ENCODE results near the gene MEX3D. TPM values are rescaled to one million over a fixed set of nuclear protein-coding genes. Genes with fewer than 3 reads are reported as not detected.
A peak's percentile ranks its signal among the peaks of the same experiment; 100 is the strongest.

The MEX3D gene
- total and polyA plus RNA-seq, 2 donors (not counting 1 experiment from before 2014, with no cell fraction given): 0.73 to 3.0 TPM

GRCh38 chr19:1524972-1525325 is 43.2 kb downstream of the MEX3D start:
- Histone ChIP-seq H3K4me2 (replicated peaks; ENCODE audit: low read depth, low read length, poor library complexity, severe bottlenecking) (no peak overlapping the region), H3K9ac (ENCODE audit: low read length) (no peak overlapping the region), H4K20me1 (ENCODE audit: control insufficient read depth, insufficient read depth, low read length, poor library complexity, severe bottlenecking) (no peaks in the 10 kb centered on the region), H3K4me1 (ENCODE audit: control insufficient read depth in 2 of 2, insufficient read depth in 2 of 2, low read length in 2 of 2) (peaks cover 3 to 8% of the 10 kb centered on the region in 2 donors), H3K27ac (ENCODE audit: low read length in 2 of 2) (no peak overlapping the region), H3K79me2 (ENCODE audit: control insufficient read depth, insufficient read depth, low read length) (no peaks in the 10 kb centered on the region), H2AFZ (ENCODE audit: insufficient read depth, low read depth, low read length, poor library complexity, severe bottlenecking) (no peak overlapping the region), H3K9me3 (ENCODE audit: control extremely low read depth in 1 of 3, control insufficient read depth in 2 of 3, insufficient read depth in 1 of 3, low read length in 2 of 3) (peaks cover 0 to 7% (median 0%) of the 10 kb centered on the region in 3 donors), H3K4me3 (ENCODE audit: control extremely low read depth in 1 of 5, extremely low read depth in 1 of 5, insufficient read depth in 1 of 5, low read depth in 2 of 5, low read length in 4 of 5) (no peak overlapping the region), H3K27me3 (replicated peaks in 1 of 4; ENCODE audit: control extremely low read depth in 1 of 4, control insufficient read depth in 3 of 4, insufficient read depth in 4 of 4, low read length in 3 of 4) (peaks cover 0 to 36% (median 16%) of the 10 kb centered on the region in 4 experiments), H3K36me3 (replicated peaks in 1 of 2; ENCODE audit: control extremely low read depth in 1 of 2, control insufficient read depth in 1 of 2, extremely low read depth in 1 of 2, insufficient read depth in 2 of 2, low read length in 1 of 2) (no peaks in the 10 kb centered on the region)
- 80% methylated on average over 16 of the region's 17 CpGs for WGBS (ENCODE audit: insufficient coverage)
- H3K27ac Mint-ChIP-seq: peak overlapping the region; percentile 42
- CTCF ChIA-PET: no interaction called here
- POLR2A ChIA-PET: no interaction called here
- TF ChIP-seq CTCF (IDR thresholded peaks at IDR 0.05): no peak
- TF ChIP-seq EZH2 (IDR thresholded peaks at IDR 0.05; ENCODE audit: borderline replicate concordance, insufficient read depth, low read depth, low read length, poor library complexity, severe bottlenecking): no peak
- DNase-seq (no peak), ATAC-seq (ENCODE audit: low read depth) (no peak)
- peaks cover 7% of the 10 kb centered on the region for H3K4me1 Mint-ChIP-seq
- H3K27me3 Mint-ChIP-seq: peaks cover 36% of the 10 kb centered on the region
- intact Hi-C loops (cut with micrococcal nuclease): no loop called here
- H3K9me3 Mint-ChIP-seq (ENCODE audit: insufficient read depth): no peaks in the 10 kb centered on the region
- H3K4me3 Mint-ChIP-seq: no peak overlapping the region

GRCh38 chr19:1524287-1524971 is 43.7 kb downstream of the MEX3D start:
- Mint-ChIP-seq H3K27me3 (peaks cover 35% of the 10 kb centered on the region), H3K4me3 (peak overlapping the region; percentile 67), H3K9me3 (ENCODE audit: insufficient read depth) (no peaks in the 10 kb centered on the region), H3K27ac (peak overlapping the region; percentile 42), H3K4me1 (peaks cover 7% of the 10 kb centered on the region)
- Histone ChIP-seq H3K4me1 (ENCODE audit: control insufficient read depth in 2 of 2, insufficient read depth in 2 of 2, low read length in 2 of 2) (peaks cover 3 to 8% of the 10 kb centered on the region in 2 donors), H3K27ac (ENCODE audit: low read length in 2 of 2) (no peak overlapping the region), H3K4me2 (replicated peaks; ENCODE audit: low read depth, low read length, poor library complexity, severe bottlenecking) (peak overlapping the region; percentile 32), H3K4me3 (ENCODE audit: control extremely low read depth in 1 of 5, extremely low read depth in 1 of 5, insufficient read depth in 1 of 5, low read depth in 2 of 5, low read length in 4 of 5) (no peak overlapping the region), H3K36me3 (replicated peaks in 1 of 2; ENCODE audit: control extremely low read depth in 1 of 2, control insufficient read depth in 1 of 2, extremely low read depth in 1 of 2, insufficient read depth in 2 of 2, low read length in 1 of 2) (no peaks in the 10 kb centered on the region), H3K9ac (ENCODE audit: low read length) (no peak overlapping the region), H2AFZ (ENCODE audit: insufficient read depth, low read depth, low read length, poor library complexity, severe bottlenecking) (no peak overlapping the region), H3K9me3 (ENCODE audit: control extremely low read depth in 1 of 3, control insufficient read depth in 2 of 3, insufficient read depth in 1 of 3, low read length in 2 of 3) (peaks cover 0 to 7% (median 0%) of the 10 kb centered on the region in 3 donors), H4K20me1 (ENCODE audit: control insufficient read depth, insufficient read depth, low read length, poor library complexity, severe bottlenecking) (no peaks in the 10 kb centered on the region), H3K79me2 (ENCODE audit: control insufficient read depth, insufficient read depth, low read length) (no peaks in the 10 kb centered on the region), H3K27me3 (replicated peaks in 1 of 4; ENCODE audit: control extremely low read depth in 1 of 4, control insufficient read depth in 3 of 4, insufficient read depth in 4 of 4, low read length in 3 of 4) (peaks cover 0 to 36% (median 16%) of the 10 kb centered on the region in 4 experiments)
- POLR2A ChIA-PET: no interaction called here
- WGBS (ENCODE audit: insufficient coverage): 24% methylated on average over 49 of the region's 49 CpGs
- DNase-seq (no peak), ATAC-seq (ENCODE audit: low read depth) (no peak)
- intact Hi-C loops (cut with micrococcal nuclease): no loop called here
- CTCF ChIA-PET: no interaction called here
- TF ChIP-seq CTCF (IDR thresholded peaks at IDR 0.05) (no peak), EZH2 (IDR thresholded peaks at IDR 0.05; ENCODE audit: borderline replicate concordance, insufficient read depth, low read depth, low read length, poor library complexity, severe bottlenecking) (no peak)
